Measurements from ENCODE around the gene SRPK3. TPM values are rescaled to one million over a fixed set of nuclear protein-coding genes. Genes with fewer than 3 reads are reported as not detected.
A peak's percentile ranks its signal among the peaks of the same experiment; 100 is the strongest.

Gene SRPK3
- total and polyA plus RNA-seq, 2 experiments from 2014 or later, result 0.15 TPM; not detected in 1

- Histone ChIP-seq H3K4me1 (ENCODE audit: insufficient read depth) (peaks cover 51% of the 10 kb centered on the region), H3K79me2 (replicated peaks; ENCODE audit: insufficient read depth) (peaks cover 99% of the 10 kb centered on the region), H3K27ac (ENCODE audit: low read depth) (0 out of 2 replicates have a peak overlapping the region, but pooled peaks have one; percentile 32), H3K36me3 (ENCODE audit: insufficient read depth) (no peaks in the 10 kb centered on the region), H3K27me3 (ENCODE audit: insufficient read depth) (no peaks in the 10 kb centered on the region), H3F3A (replicated peaks; ENCODE audit: low read depth) (0 out of 2 replicates have a peak, but pooled peaks cover 2% of the 10 kb centered on the region), H4K20me1 (replicated peaks; ENCODE audit: insufficient read depth) (peaks cover 13% of the 10 kb centered on the region), H3K9me2 (ENCODE audit: insufficient read depth) (no peaks in the 10 kb centered on the region), H2AFZ (no peak overlapping the region), H3K4me2 (peak overlapping the region; percentile 26; the same call in 1 of the 2 replicates), H3K4me3 (no peak overlapping the region)
- no peak for TF ChIP-seq STAT1 (IDR thresholded peaks at IDR 0.05; ENCODE audit: unreplicated experiment)
- TF ChIP-seq ZNF462 (CRISPR knock-in tag; IDR thresholded peaks at IDR 0.05), result no peak
- no peak for TF ChIP-seq EZH2 (IDR thresholded peaks at IDR 0.05; ENCODE audit: low read depth, unreplicated experiment)
- TF ChIP-seq POLR2AphosphoS5 (IDR thresholded peaks at IDR 0.05; ENCODE audit: low read depth), result no peak
- TF ChIP-seq JUNB (IDR thresholded peaks at IDR 0.05; ENCODE audit: unreplicated experiment), result no peak
- no peak for TF ChIP-seq CREB1 (CRISPR knock-in tag; IDR thresholded peaks at IDR 0.05; ENCODE audit: low read depth)
- no peak for TF ChIP-seq ZNF114 (CRISPR knock-in tag; IDR thresholded peaks at IDR 0.05)
- TF ChIP-seq, protein P1, sequence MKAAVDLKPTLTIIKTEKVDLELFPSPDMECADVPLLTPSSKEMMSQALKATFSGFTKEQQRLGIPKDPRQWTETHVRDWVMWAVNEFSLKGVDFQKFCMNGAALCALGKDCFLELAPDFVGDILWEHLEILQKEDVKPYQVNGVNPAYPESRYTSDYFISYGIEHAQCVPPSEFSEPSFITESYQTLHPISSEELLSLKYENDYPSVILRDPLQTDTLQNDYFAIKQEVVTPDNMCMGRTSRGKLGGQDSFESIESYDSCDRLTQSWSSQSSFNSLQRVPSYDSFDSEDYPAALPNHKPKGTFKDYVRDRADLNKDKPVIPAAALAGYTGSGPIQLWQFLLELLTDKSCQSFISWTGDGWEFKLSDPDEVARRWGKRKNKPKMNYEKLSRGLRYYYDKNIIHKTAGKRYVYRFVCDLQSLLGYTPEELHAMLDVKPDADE (IDR thresholded peaks at IDR 0.05), result no peak
- TF ChIP-seq, protein P2, sequence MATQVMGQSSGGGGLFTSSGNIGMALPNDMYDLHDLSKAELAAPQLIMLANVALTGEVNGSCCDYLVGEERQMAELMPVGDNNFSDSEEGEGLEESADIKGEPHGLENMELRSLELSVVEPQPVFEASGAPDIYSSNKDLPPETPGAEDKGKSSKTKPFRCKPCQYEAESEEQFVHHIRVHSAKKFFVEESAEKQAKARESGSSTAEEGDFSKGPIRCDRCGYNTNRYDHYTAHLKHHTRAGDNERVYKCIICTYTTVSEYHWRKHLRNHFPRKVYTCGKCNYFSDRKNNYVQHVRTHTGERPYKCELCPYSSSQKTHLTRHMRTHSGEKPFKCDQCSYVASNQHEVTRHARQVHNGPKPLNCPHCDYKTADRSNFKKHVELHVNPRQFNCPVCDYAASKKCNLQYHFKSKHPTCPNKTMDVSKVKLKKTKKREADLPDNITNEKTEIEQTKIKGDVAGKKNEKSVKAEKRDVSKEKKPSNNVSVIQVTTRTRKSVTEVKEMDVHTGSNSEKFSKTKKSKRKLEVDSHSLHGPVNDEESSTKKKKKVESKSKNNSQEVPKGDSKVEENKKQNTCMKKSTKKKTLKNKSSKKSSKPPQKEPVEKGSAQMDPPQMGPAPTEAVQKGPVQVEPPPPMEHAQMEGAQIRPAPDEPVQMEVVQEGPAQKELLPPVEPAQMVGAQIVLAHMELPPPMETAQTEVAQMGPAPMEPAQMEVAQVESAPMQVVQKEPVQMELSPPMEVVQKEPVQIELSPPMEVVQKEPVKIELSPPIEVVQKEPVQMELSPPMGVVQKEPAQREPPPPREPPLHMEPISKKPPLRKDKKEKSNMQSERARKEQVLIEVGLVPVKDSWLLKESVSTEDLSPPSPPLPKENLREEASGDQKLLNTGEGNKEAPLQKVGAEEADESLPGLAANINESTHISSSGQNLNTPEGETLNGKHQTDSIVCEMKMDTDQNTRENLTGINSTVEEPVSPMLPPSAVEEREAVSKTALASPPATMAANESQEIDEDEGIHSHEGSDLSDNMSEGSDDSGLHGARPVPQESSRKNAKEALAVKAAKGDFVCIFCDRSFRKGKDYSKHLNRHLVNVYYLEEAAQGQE (IDR thresholded peaks at IDR 0.05; ENCODE audit: unreplicated experiment), result no peak
- no peak for TF ChIP-seq CTCF (conservative IDR thresholded peaks at IDR 0.05; ENCODE audit: low read depth in 2 of 2)
- peaks cover 13% of the 10 kb centered on the region for H3K27me3 Mint-ChIP-seq (ENCODE audit: insufficient read depth, low read depth, poor library complexity)
- DNase-seq (ENCODE audit: low spot score), result no peak
- peaks cover 56% of the 10 kb centered on the region for H3K4me1 Mint-ChIP-seq
- H3K4me3 Mint-ChIP-seq, result no peak overlapping the region
- 0 out of 2 replicates have a peak overlapping the region, but pooled peaks have one; percentile 59 for H3K27ac Mint-ChIP-seq
- no peaks in the 10 kb centered on the region for H3K9me3 Mint-ChIP-seq
- H3K36me3 Mint-ChIP-seq (ENCODE audit: low read depth), result peaks cover 21% of the 10 kb centered on the region; the same call in 2 of the 3 replicates
- ATAC-seq, result no peak
Observed at GRCh38 chrX:153821066-153821465, 40.2 kb downstream of the SRPK3 start.
